ENCODE results near the gene FUS.

FUS gene

DNA sequence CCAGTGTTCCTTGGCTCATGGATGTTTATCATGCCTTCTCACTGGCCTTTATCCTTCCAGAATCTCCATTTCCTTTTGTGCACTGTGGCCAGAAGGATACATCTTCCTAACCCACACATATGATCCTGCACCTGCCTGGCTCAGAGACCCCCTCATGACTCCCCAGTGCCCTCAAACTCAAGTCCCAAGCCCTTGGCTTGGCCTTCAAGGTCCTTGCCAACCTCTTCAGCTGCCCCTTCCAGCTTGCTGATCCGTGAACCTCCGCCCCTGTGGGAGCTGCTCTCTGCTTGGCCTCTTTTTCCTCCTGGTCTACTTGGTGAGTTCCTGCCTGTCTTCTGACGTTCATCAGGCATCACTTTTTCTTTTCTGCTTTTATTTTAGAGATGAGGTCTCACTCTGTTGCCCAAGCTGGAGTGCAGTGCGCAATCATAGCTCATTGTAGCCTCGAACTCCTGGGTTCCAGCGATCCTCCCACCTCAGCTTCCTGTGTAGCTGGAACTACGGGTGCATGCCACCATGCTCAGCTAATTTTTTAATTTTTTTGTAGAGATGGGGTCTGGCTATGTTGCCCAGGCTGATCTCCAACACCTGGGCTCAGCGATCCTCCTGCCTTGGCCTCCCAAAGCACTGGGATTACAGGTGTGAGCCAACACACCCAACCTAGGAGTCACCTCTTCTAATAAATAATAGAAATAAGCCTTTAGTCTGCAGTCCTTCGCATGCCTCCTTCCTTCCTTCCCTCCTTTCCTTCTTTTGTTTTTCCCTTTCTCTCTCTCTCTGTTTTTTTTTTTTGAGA is 25.1 kb downstream of the FUS start:
- Histone ChIP-seq H3K4me3 (replicated peaks; ENCODE audit: insufficient read depth, low read length) (no peak overlapping the region), H3K27me3 (ENCODE audit: insufficient read depth, poor library complexity, severe bottlenecking) (no peaks in the 10 kb centered on the region), H3K27ac (replicated peaks) (no peak overlapping the region)
- TF ChIP-seq SPI1 (IDR thresholded peaks at IDR 0.05; ENCODE audit: borderline replicate concordance, low read depth): no peak
- TF ChIP-seq, protein P1, sequence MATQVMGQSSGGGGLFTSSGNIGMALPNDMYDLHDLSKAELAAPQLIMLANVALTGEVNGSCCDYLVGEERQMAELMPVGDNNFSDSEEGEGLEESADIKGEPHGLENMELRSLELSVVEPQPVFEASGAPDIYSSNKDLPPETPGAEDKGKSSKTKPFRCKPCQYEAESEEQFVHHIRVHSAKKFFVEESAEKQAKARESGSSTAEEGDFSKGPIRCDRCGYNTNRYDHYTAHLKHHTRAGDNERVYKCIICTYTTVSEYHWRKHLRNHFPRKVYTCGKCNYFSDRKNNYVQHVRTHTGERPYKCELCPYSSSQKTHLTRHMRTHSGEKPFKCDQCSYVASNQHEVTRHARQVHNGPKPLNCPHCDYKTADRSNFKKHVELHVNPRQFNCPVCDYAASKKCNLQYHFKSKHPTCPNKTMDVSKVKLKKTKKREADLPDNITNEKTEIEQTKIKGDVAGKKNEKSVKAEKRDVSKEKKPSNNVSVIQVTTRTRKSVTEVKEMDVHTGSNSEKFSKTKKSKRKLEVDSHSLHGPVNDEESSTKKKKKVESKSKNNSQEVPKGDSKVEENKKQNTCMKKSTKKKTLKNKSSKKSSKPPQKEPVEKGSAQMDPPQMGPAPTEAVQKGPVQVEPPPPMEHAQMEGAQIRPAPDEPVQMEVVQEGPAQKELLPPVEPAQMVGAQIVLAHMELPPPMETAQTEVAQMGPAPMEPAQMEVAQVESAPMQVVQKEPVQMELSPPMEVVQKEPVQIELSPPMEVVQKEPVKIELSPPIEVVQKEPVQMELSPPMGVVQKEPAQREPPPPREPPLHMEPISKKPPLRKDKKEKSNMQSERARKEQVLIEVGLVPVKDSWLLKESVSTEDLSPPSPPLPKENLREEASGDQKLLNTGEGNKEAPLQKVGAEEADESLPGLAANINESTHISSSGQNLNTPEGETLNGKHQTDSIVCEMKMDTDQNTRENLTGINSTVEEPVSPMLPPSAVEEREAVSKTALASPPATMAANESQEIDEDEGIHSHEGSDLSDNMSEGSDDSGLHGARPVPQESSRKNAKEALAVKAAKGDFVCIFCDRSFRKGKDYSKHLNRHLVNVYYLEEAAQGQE (IDR thresholded peaks at IDR 0.05; ENCODE audit: insufficient replicate concordance, low read depth): no peak
- TF ChIP-seq, protein P2, sequence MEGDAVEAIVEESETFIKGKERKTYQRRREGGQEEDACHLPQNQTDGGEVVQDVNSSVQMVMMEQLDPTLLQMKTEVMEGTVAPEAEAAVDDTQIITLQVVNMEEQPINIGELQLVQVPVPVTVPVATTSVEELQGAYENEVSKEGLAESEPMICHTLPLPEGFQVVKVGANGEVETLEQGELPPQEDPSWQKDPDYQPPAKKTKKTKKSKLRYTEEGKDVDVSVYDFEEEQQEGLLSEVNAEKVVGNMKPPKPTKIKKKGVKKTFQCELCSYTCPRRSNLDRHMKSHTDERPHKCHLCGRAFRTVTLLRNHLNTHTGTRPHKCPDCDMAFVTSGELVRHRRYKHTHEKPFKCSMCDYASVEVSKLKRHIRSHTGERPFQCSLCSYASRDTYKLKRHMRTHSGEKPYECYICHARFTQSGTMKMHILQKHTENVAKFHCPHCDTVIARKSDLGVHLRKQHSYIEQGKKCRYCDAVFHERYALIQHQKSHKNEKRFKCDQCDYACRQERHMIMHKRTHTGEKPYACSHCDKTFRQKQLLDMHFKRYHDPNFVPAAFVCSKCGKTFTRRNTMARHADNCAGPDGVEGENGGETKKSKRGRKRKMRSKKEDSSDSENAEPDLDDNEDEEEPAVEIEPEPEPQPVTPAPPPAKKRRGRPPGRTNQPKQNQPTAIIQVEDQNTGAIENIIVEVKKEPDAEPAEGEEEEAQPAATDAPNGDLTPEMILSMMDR (IDR thresholded peaks at IDR 0.05; ENCODE audit: insufficient read depth, low read length): no peak
- DNase-seq (ENCODE audit: low read depth in 1 of 2, low spot score in 1 of 2): no peak

DNA sequence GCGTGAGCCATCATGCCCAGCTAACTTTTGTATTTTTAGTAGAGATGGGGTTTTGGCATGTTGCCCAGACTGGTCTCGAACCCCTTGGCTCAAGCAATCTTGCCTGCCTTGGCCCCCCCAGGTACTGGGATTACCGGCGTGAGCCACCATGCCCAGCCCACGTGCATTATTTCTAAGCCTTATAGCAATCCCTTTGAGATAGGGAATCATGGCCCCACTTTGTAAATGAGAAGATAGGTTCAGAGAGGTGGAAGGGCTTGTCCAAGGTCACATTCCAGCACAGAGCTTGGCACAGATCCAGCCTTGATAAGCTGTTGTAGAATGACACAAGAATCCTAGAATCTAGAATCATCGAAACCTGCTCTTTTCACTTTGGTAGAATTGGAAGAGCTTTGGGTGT is 26.8 kb downstream of the FUS start:
- no peaks in the 10 kb centered on the region for H3K27me3 ChIP-seq (ENCODE audit: insufficient read depth, poor library complexity, severe bottlenecking)
- no peak for TF ChIP-seq SPI1 (IDR thresholded peaks at IDR 0.05; ENCODE audit: borderline replicate concordance, low read depth)
- TF ChIP-seq, protein P1 (IDR thresholded peaks at IDR 0.05; ENCODE audit: insufficient replicate concordance, low read depth): no peak
- TF ChIP-seq, protein P2 (IDR thresholded peaks at IDR 0.05; ENCODE audit: insufficient read depth, low read length): no peak
- no peak for TF ChIP-seq GABPA (IDR thresholded peaks at IDR 0.05; ENCODE audit: low read depth)
- TF ChIP-seq POLR2AphosphoS5 (IDR thresholded peaks at IDR 0.05; ENCODE audit: low read depth): no peak
- no peak overlapping the region for H3K27ac ChIP-seq (replicated peaks)
- no peak overlapping the region for H3K4me3 ChIP-seq (replicated peaks; ENCODE audit: insufficient read depth, low read length)
- no peak for DNase-seq (ENCODE audit: low read depth in 1 of 2, low spot score in 1 of 2)

DNA sequence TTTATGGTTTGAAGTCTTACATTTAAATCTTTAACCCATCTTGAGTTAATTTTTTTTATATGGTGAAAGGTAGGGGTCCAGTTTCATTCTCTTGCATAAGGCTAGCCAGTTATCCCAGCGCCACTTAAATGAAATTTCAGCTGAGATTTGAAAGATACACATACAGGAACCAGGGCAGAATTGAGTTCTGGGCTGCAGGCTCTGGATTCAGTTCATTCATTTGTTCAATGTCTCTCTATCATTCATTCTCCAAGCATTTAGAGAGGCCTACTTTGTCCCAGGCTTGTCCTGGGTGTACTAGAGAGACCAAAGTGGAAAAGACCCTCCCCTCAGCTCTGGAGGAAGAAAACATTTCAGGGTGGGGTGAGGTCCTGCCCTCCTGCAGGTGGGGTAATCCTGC is 33.4 kb downstream of the FUS start:
- Histone ChIP-seq H3K27me3 (ENCODE audit: insufficient read depth, poor library complexity, severe bottlenecking) (peaks cover 29% of the 10 kb centered on the region), H3K27ac (replicated peaks) (no peak overlapping the region), H3K4me3 (replicated peaks; ENCODE audit: insufficient read depth, low read length) (no peak overlapping the region)
- DNase-seq (ENCODE audit: low read depth in 1 of 2, low spot score in 1 of 2): no peak
- TF ChIP-seq, protein P2 (IDR thresholded peaks at IDR 0.05; ENCODE audit: insufficient read depth, low read length): no peak
- TF ChIP-seq, protein P1 (IDR thresholded peaks at IDR 0.05; ENCODE audit: insufficient replicate concordance, low read depth): no peak
- TF ChIP-seq GABPA (IDR thresholded peaks at IDR 0.05; ENCODE audit: low read depth): no peak
- no peak for TF ChIP-seq POLR2AphosphoS5 (IDR thresholded peaks at IDR 0.05; ENCODE audit: low read depth)
- no peak for TF ChIP-seq SPI1 (IDR thresholded peaks at IDR 0.05; ENCODE audit: borderline replicate concordance, low read depth)
